Right lung (tissue), 5 donors: Measurements from ENCODE around the gene DDX24. TPM values are rescaled to one million over a fixed set of nuclear protein-coding genes. Genes with fewer than 3 reads are reported as not detected.

ENCODE experiments used
- DNase-seq, 2 donors: peaks; one replicate each; pipeline ENCODE4 v3.0.0-alpha.2; 2013
- polyA plus RNA-seq, 5 donors: library from polyadenylated mRNA; unstranded; fragments of 120-200 nt; gene quantifications; one replicate each; pipeline versions ENCODE4 v1.2.1 to v1.2.3, GENCODE V29; 2013; ENCODE audit warnings: inconsistent platforms in 1 of 5, low replicate concordance in 1 of 5; ENCODE audit not compliant: insufficient read length in 5 of 5, insufficient read depth in 1 of 5

Gene DDX24
- polyA plus RNA-seq, 5 donors = 129 to 148 (median 139) TPM

DNA sequence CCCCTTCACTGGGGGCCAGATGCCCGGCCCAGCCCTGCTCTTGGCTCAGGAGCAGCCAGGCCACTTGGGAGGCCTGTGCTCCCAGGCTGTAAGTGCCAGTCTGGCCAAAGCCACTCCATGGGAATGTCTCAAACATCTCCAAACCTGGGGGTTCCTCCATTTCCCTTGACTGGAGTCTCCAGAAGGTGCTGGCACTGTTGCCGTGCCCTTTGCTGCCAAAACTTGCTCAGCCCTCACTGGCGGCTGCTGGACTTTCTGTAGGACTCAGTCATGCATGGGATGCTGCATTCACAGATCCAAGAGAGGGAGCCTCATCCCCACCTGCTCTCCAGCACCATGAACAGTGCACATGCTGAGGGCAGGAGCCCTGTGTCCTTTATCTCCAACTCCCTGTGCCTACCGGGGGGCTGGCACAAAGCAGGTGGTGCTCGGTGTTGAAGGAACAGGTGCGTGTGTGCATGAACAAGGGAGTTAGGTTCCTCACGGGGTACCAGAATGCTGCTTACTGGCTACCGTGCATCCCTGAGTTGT lies 64.5 kb downstream of the DDX24 start:
- no peak for DNase-seq

DNA sequence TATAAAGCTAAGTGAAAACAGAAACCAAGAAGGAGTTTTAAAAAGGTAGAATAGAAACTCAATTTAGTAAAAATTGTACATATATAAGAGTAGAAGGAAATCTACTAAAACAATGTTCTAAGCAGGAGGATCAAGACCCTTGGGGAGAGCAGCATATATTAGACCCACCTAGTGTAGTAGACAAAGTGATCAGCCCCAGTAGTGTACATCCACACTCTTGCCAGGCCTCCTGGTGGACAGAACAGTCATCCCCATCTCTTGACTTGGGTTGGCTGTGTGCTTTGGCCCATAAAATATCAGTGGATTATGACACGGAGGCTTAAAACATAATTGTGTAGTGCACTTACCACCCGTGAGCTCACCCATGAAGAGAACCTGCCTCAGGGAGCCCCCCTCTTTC lies 65.8 kb downstream of the DDX24 start:
- DNase-seq = no peak

DNA sequence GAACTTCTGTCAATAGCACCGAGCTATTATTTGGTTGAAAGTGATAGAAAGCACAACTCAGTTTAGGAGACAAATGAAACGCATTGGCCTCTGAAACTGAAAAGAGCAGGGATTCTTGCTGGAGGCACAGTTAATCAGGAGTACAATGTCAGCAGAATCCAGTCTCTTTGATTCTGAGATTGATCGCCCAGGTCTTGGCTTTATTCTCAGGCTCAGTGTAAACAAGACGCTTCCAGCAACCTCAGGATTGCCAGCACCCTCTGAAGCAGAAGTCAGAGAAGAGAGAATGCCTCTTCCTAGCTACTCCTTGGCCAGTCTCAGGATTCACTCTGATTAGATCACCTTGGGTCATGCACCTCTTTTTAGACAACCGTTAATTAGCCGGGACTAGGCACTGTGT lies 66.6 kb downstream of the DDX24 start:
- no peak for DNase-seq

DNA sequence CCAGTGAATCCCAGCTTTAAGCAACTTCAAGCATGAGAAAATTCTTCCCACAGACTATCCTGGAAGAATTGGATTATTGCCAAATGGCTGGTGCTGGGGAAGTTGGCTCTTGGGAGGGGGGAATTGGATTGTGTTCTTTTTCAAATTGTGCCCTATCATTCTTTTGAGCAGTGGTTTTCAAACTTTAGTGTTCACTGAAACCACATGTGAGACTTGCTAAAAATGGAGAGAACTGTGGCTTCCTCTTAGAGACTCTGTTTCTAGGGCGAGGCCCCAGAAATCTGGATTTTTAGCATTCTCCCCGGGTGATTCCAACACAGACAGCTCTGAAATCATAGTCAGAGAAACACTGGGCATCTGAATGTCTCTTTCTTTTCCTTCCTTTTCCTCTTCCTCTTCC lies 69.2 kb downstream of the DDX24 start:
- DNase-seq = no peak

DNA sequence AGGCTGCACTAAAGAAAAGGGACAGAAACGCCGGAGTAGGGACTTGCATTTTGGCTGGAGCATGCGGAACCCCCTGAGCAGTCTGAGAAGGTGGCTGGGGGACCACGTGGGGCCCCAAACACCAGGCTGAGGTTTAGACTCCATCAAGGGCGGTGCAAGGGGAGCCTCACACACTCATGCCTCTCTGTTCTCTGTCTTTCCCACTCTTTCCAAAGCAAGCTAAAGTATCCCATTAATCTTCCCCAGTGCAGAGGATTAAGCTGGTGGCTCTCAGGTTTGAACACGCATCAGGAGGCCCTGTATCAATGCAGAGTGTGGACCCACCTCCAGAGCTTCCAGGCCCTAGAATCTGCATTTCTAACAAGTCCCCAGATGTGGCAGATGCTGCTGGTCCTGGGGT lies 70.4 kb downstream of the DDX24 start:
- no peak for DNase-seq

DNA sequence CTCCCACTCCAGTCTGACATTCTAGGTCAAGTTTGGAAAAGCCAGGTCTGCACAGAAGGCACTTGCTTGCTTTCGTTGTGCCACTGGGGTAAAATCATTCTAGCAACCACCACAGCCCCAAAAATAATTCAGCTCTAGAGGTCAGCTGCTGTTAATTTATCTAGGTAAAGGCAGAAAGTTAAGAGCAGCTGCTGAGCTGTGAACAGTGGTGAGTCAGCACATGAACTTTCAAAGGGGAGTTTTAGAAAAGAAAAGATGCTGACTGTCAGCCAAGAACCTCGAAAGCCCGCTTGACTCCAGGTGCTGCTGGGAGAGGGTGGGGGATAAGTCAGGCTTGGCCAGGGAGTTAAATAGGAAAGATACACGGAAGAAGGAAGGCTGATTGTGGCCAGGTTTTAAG lies 71.2 kb downstream of the DDX24 start:
- DNase-seq = no peak

DNA sequence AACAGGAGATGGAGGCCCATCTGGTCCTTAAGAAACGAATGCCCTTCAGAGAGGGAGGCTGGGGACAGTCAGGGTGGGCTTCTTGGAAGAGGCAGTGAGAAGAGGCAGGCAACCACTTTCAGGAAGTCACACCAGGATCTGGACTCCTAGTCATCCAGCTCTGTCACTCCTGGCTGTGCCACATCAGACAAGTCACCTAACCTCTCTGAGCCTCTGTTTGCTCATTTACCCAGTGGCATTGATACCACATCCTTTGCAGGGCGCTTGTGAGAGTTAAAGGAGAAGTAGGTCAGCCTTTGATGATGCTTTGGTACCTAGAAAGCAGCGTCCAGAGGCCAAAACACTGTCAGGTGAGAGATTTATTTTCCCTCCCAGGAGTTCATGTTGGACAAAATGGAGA lies 72.8 kb downstream of the DDX24 start:
- DNase-seq = no peak

DNA sequence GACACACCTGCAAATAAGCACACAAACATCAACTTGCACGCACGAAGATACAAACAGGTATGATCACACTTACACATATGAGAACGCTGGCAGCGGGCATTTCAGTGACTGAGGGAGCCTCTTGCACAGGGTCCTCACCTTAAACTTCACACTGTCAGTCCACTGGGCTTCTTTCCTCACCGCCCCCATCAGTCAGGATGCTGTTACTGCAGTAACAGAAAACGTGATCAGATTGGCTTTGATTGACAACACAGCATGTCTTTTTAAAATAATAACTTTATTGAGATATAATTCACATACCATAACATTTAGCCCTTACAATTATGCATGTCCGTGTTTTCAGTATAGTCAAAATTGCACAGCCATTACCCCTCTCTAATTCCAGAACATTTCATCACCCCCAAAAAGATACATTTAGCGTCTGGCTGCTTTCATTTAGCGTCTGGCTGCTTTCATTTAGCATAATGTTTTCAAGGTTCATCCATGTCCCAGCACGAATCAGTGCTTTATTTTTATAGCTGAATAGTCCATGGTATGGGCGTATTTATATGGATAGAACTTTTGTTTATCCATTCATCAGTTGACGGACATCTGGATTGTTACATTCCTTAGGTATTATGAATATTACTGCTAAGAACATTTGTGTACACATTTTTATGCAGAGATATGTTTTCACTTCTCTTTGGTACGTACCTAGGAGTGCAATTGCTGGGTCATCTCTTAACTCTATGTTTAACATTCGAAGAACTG lies 75.5 kb downstream of the DDX24 start:
- DNase-seq = no peak

DNA sequence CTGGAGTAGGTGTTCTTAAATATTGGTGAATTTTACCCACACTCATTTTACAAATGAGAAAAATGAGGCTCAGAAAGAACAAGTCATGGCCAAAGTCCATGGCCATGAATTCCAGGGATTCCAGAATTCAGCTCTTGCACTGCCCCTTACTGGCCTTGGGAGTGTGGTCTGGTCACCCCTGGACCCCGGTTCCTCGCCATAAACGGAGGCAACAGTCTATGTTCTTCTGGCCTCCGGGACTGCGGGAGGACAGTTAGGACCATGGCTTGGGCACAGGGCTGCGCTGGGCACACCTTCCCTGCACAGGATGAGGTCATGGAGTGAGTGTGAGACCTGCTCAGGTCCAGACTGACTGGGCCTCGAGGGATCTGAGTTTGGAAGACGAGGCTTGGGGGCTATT lies 77.0 kb downstream of the DDX24 start:
- no peak for DNase-seq

DNA sequence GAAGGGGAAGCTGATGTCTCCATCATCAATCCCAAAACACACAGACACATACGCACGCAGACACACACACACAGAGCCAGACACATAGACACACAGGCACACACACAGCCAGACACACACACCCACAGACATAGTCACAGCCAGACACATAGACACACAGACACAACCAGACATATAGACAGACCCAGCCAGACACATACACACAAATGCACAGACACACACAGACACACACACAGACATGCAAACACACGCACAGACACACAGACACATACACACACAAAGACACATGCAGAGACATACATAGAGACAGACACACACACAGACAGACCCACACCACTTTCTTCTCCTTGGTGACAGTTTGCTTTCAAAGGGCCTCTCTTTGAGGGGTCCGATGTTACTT lies 77.6 kb downstream of the DDX24 start:
- DNase-seq = no peak

DNA sequence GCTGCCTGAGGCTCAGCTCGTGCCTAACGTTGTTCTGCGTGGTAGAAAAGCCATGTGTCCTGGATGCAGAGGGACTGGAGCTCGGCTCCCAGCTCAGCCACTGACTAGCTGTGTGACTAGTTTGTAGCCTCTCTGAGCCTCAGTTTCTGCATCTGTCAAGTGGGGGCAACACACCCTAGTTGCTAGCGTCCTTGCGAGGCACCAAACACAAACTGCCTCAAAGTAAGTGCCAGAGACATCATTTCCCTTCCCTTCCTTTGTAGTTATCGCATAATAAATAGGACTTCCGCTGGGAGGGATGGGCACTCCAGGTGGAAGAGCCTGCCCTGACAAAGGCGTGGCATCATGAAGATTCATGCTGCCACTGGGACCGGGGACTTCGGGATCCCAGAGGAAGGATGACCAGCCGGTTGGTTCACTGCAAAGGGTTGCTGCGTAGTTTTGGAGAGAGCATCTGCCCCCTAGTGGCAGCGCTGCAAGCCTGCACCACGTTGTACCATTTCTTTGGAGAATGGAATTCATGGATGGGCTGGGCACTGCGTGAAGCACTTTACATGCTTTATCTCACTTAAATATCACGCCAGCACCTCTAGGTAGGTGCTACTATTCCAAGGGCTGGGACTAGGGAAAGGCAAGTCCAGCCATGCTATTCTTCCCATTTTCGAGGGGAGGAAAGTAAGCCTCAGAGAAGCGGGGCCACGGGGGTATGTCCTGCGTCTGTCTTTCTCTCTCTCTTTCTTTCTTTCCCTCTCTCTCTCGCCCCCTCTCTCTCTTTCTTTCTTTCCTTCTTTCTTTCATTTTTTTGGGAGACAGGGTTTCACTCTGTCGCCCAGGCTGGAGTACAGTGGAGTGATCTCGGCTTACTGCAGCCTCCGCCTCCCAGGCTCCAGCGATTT lies 79.3 kb downstream of the DDX24 start:
- DNase-seq = peak; percentile 36 to 49

DNA sequence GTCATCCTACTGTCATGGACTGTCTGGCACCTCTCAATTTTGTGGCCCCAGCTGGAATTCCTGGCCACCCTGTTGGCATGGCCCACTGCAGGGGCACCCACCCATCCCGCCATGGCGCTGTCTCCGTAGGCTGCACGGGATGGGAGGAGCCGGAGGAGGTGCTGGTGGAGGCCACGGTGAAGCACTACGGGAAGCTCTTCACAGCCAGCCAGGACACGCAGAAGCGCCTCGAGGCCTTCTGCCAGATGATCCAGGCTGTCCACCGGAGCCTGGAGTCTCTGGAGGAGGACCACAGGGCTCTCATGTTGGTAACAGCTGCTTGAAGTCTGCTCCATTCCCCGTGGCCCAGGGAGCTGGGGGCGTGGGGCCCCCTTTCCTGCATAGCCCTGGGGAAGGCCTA lies 80.0 kb downstream of the DDX24 start:
- no peak for DNase-seq

DNA sequence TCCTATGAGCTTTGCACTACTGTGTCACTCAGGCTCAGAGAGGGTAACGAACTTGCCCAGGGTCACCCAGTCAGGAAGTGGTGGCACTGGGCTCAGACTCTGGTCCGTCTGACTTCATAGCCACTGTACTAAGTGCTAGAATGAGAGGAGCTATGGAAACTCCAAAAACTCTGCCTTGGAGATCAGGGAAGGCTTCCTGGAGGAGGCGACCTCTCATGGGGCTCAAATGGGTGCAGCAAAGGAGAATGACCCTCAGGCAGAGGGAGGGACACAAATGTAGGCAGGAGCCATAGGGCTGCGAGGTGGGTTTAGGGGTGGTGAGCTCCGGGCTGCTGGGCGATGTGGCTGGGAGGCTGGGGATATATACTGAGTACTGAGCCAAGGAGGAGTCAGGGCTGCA lies 80.7 kb downstream of the DDX24 start:
- DNase-seq = no peak

DNA sequence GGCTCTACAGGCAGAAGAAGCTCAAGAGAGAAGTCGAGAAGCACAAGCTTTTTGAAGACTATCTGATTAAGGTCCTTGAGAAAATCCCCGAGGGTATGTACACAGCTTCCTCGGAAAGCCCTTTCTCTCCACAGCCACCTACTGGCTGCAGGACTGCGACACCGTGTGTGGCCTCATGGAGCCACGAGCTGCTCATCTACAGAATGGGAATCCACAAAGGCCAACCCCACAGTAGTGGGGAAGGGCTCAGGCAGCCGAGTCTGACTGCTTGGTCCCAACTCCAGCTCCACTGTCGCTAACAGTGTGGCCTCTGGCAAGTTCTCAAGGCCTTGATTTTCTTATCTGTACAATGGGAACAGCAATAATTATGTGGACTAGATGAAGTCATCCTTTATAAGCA lies 81.4 kb downstream of the DDX24 start:
- no peak for DNase-seq

DNA sequence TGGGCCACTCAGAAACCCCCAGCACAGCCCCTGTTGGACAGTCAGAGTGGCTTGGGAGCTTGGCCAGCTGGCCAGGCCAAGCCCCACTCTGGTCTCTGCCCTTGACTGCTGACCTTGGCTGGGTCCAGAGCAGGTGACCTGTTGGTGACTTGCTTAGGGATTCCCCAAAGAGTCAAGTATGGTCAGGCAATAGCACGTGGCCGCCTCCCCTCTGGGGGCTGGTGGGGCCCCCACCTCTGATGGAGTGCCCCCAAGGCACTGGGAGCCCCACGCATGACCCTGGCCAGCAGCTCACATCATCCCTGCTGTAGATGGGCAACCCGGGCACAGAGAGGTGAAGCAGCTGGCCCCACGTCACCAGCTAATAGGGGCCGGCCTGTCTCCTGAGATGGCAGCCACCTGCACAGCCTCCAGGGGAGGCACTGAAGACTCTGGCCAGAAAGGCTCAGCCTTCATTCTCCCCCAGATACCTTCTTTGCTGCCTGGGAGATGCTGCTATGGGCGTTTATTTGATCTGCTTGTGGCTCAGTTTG lies 82.1 kb downstream of the DDX24 start:
- DNase-seq = no peak

Other genes starting within 250 kb of the DDX24 start
- gene FAM181A, start 153.9 kb downstream of the DDX24 start, polyA plus RNA-seq = under 1 TPM; 0.10 to 0.51 (median 0.21) TPM
- 1 to 10 TPM in 4 of 5 donors, under 1 TPM in 1; 0.43 to 2.9 (median 1.4) TPM for gene ASB2, start 104.6 kb downstream of the DDX24 start, polyA plus RNA-seq
- not detected for gene CCDC197, start 83.9 kb downstream of the DDX24 start, polyA plus RNA-seq
- 1 to 10 TPM; 3.3 to 4.3 (median 3.6) TPM for gene OTUB2, start 54.9 kb downstream of the DDX24 start, polyA plus RNA-seq
- 10 to 100 TPM; 23.2 to 31.4 (median 29.7) TPM for gene IFI27L1, start 108 bp upstream of the DDX24 start, polyA plus RNA-seq
- 10 to 100 TPM; 16.3 to 32.2 (median 28.6) TPM for gene IFI27, start 29.5 kb upstream of the DDX24 start, polyA plus RNA-seq
- 10 to 100 TPM; 29.9 to 42.4 (median 39.0) TPM for gene IFI27L2, start 48.4 kb upstream of the DDX24 start, polyA plus RNA-seq
- gene PPP4R4, start 93.1 kb upstream of the DDX24 start, polyA plus RNA-seq = 1 to 10 TPM in 1 of 5 donors, under 1 TPM in 4; 0.54 to 1.1 (median 0.95) TPM
- under 1 TPM; 0.05 to 0.39 (median 0.08) TPM for gene SERPINA10, start 212.1 kb upstream of the DDX24 start, polyA plus RNA-seq
- 1 to 10 TPM in 1 of 5 donors, under 1 TPM in 1, not detected in 3; 0.06 to 1.4 TPM for gene SERPINA6, start 242.1 kb upstream of the DDX24 start, polyA plus RNA-seq